HL-60 (cell line): ENCODE measurements around the gene SLC43A2.

ENCODE experiments used
- DNase-seq, 2 experiments: peaks; one replicate each; pipeline ENCODE4 v3.0.0-alpha.2; 2010 to 2020; ENCODE audit warnings: low read depth in 1 of 2, low spot score in 1 of 2
- H3K27ac ChIP-seq: fragments of 250-450 bp; sonication (Bioruptor Pico); replicated peaks from 2 replicates; pipeline ENCODE4 v1.5.1; 2020; ENCODE audit warnings: mild to moderate bottlenecking, moderate library complexity
- H3K27me3 ChIP-seq: fragments of 250-450 bp; sonication (Bioruptor Pico); 2 replicates; pipeline ENCODE4 v1.5.1; 2021; ENCODE audit warnings: mild to moderate bottlenecking, moderate library complexity; ENCODE audit not compliant: insufficient read depth, poor library complexity, severe bottlenecking
- H3K4me3 ChIP-seq: replicated peaks from 2 replicates; pipeline ENCODE4 v1.5.1; 2011; ENCODE audit warnings: mild to moderate bottlenecking, control low read depth, low read length; ENCODE audit not compliant: insufficient read depth
- CTCF ChIP-seq: IDR thresholded peaks from one replicate; pipeline ENCODE4 v1.5.1; 2011; ENCODE audit warnings: low read length, control low read depth, inconsistent platforms; ENCODE audit not compliant: insufficient read depth
- GABPA ChIP-seq: IDR thresholded peaks from 2 replicates; pipeline ENCODE4 v1.6.1; 2012; ENCODE audit warnings: low read depth
- POLR2AphosphoS5 ChIP-seq: IDR thresholded peaks from 2 replicates; pipeline ENCODE4 v1.6.1; 2012; ENCODE audit warnings: low read depth
- SPI1 ChIP-seq: IDR thresholded peaks from 2 replicates; pipeline ENCODE4 v1.6.1; 2012; ENCODE audit warnings: low read depth, mild to moderate bottlenecking, borderline replicate concordance
- TF ChIP-seq, protein P1 (sequence below): IDR thresholded peaks from 2 replicates; pipeline ENCODE4 v1.6.1; 2012; ENCODE audit warnings: low read depth; ENCODE audit not compliant: insufficient replicate concordance

Gene SLC43A2

DNA sequence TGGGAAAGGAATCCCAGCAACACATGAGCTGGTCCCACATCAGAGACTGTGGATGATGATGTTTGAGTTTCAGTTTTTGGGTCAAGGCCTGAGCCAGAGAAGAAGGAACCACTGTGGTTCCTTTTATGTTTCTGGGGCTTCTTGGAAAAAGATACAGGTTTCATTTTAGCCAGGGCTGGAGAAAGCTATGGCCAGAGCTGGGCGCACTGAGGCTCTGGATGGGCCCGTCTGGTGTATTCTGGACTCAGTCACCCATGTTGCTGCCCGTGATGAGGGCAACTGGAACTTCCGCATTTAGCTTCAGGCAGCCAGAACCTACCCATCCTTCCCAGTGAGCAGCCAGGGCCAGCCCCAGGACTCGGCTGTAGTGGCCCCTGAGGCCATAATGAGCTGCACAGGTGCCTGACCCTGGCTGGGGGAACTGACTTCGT is 51.0 kb downstream of the SLC43A2 start:
- Histone ChIP-seq H3K27me3 (no peaks in the 10 kb centered on the region), H3K4me3 (no peak overlapping the region), H3K27ac (peak overlapping the region; percentile 83)
- DNase-seq: peak in 1 of 2 experiments; percentile 63
- TF ChIP-seq GABPA (no peak), POLR2AphosphoS5 (no peak), SPI1 (no peak), CTCF (no peak)
- TF ChIP-seq, protein P1, sequence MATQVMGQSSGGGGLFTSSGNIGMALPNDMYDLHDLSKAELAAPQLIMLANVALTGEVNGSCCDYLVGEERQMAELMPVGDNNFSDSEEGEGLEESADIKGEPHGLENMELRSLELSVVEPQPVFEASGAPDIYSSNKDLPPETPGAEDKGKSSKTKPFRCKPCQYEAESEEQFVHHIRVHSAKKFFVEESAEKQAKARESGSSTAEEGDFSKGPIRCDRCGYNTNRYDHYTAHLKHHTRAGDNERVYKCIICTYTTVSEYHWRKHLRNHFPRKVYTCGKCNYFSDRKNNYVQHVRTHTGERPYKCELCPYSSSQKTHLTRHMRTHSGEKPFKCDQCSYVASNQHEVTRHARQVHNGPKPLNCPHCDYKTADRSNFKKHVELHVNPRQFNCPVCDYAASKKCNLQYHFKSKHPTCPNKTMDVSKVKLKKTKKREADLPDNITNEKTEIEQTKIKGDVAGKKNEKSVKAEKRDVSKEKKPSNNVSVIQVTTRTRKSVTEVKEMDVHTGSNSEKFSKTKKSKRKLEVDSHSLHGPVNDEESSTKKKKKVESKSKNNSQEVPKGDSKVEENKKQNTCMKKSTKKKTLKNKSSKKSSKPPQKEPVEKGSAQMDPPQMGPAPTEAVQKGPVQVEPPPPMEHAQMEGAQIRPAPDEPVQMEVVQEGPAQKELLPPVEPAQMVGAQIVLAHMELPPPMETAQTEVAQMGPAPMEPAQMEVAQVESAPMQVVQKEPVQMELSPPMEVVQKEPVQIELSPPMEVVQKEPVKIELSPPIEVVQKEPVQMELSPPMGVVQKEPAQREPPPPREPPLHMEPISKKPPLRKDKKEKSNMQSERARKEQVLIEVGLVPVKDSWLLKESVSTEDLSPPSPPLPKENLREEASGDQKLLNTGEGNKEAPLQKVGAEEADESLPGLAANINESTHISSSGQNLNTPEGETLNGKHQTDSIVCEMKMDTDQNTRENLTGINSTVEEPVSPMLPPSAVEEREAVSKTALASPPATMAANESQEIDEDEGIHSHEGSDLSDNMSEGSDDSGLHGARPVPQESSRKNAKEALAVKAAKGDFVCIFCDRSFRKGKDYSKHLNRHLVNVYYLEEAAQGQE: no peak

DNA sequence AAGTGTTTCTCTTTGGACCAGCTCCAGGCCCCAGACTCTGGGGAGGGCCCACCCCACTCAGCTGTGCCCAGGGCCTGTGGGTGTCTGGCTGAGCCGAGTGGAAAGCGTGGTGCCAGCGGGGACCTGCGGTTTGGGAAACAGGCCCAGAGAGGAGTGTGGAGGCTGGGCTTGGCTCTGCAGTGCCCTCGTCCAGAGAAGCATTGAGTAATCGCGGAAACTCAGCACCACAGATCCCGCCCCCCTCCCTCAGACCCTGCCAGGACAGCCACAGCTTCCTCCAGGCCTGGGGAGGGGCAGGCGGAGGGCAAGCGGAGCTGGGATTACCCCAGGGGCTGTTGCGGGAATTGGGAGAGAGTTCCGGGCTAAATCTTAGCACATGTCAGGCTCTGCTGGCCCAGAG is 51.5 kb downstream of the SLC43A2 start:
- H3K4me3 ChIP-seq: no peak overlapping the region
- peak; percentile 71 for TF ChIP-seq POLR2AphosphoS5
- no peak for TF ChIP-seq GABPA
- TF ChIP-seq, protein P1: no peak
- TF ChIP-seq SPI1: no peak
- TF ChIP-seq CTCF: no peak
- no peaks in the 10 kb centered on the region for H3K27me3 ChIP-seq
- DNase-seq: peak; percentile 84 to 88
- H3K27ac ChIP-seq: peak overlapping the region; percentile 83

GRCh38 chr17:1576500-1576899 is 52.1 kb downstream of the SLC43A2 start:
- no peak for TF ChIP-seq CTCF
- TF ChIP-seq, protein P1: no peak
- TF ChIP-seq POLR2AphosphoS5: no peak
- no peak for TF ChIP-seq GABPA
- TF ChIP-seq SPI1: no peak
- Histone ChIP-seq H3K4me3 (no peak overlapping the region), H3K27ac (peak overlapping the region; percentile 83), H3K27me3 (no peaks in the 10 kb centered on the region)
- no peak for DNase-seq
